Fibroblast of pulmonary artery (primary cell): ENCODE results near the gene STAB2.

Experiments
- DNase-seq: peaks from one replicate; pipeline ENCODE4 v3.0.0-alpha.2; 2010; ENCODE audit warnings: low read depth
- H3K4me3 ChIP-seq: replicated peaks from 2 replicates; pipeline ENCODE4 v1.5.1; 2011; ENCODE audit warnings: low read depth, mild to moderate bottlenecking, control low read depth, low read length, moderate library complexity
- CTCF ChIP-seq: IDR thresholded peaks from 2 replicates; pipeline ENCODE4 v1.5.1; 2011; ENCODE audit warnings: mild to moderate bottlenecking, control low read depth, low read length, inconsistent platforms; ENCODE audit errors: missing control alignments

STAB2 gene

GRCh38 chr12:103743788-103744187 lies 156.7 kb downstream of the STAB2 start:
- TF ChIP-seq CTCF, result no peak
- DNase-seq, result no peak
- no peak overlapping the region for H3K4me3 ChIP-seq

- H3K4me3 ChIP-seq, result no peak overlapping the region
- no peak for DNase-seq
- TF ChIP-seq CTCF, result no peak
Measured at GRCh38 chr12:103745962-103746361, 158.9 kb downstream of the STAB2 start.

GRCh38 chr12:103748002-103748401 lies 160.9 kb downstream of the STAB2 start:
- DNase-seq, result no peak
- no peak overlapping the region for H3K4me3 ChIP-seq
- TF ChIP-seq CTCF, result no peak

- H3K4me3 ChIP-seq, result no peak overlapping the region
- no peak for TF ChIP-seq CTCF
- DNase-seq, result no peak
Measured at GRCh38 chr12:103748875-103749274, 161.8 kb downstream of the STAB2 start.

- no peak for DNase-seq
- no peak overlapping the region for H3K4me3 ChIP-seq
- no peak for TF ChIP-seq CTCF
Measured at GRCh38 chr12:103751171-103751570, 164.1 kb downstream of the STAB2 start.

- DNase-seq, result peak; percentile 10
- no peak overlapping the region for H3K4me3 ChIP-seq
- no peak for TF ChIP-seq CTCF
Measured at GRCh38 chr12:103751600-103751999, 164.5 kb downstream of the STAB2 start.

- DNase-seq, result no peak
- no peak for TF ChIP-seq CTCF
- no peak overlapping the region for H3K4me3 ChIP-seq
Measured at GRCh38 chr12:103755425-103755824, 168.4 kb downstream of the STAB2 start.
